PC-3 (cell line): ENCODE measurements around the gene SRD5A3. TPM values are rescaled to one million over a fixed set of nuclear protein-coding genes. Genes with fewer than 3 reads are reported as not detected.

ENCODE experiments used
- ATAC-seq: fragments of 200-7000 bp; cut with Tn5 transposase; 2 replicates; pipeline ENCODE4 v1.9.1; 2020; ENCODE audit warnings: mild to moderate bottlenecking, moderate library complexity
- BruUV-seq: library from RNA; stranded (reverse); fragments of 400-500 nt; replicated peaks from 2 replicates; lab custom pipeline; 2021; lab: Mats Ljungman, UMichigan
- CTCF ChIA-PET: fragments of 300-600 bp; sonication (Branson Sonifier 250); formaldehyde crosslinking; loops from one replicate; lab custom pipeline; 2022; ENCODE audit warnings: antibody characterized with exemption; lab: Charles Lee
- POLR2A ChIA-PET: fragments of 300-600 bp; sonication (Branson Sonifier 250); formaldehyde crosslinking; loops from one replicate; lab custom pipeline; 2022; ENCODE audit warnings: antibody characterized with exemption; ENCODE audit not compliant: unreplicated experiment; lab: Charles Lee
- DNase-seq: peaks from one replicate; pipeline ENCODE4 v3.0.0-alpha.2; 2015
- H2AFZ ChIP-seq: fragments of 300-600 bp; sonication (generic); 2 replicates; pipeline ENCODE4 v1.6.0; 2016; ENCODE audit warnings: antibody characterized with exemption, low read length
- H3F3A ChIP-seq: fragments of 300-600 bp; sonication (generic); one replicate; pipeline ENCODE4 v1.6.0; 2017; ENCODE audit warnings: antibody characterized with exemption, low read length, control low read depth, mild to moderate bottlenecking; ENCODE audit not compliant: unreplicated experiment
- H3K27ac ChIP-seq: fragments of 300-600 bp; sonication (generic); 2 replicates; pipeline ENCODE4 v1.5.1; 2016; ENCODE audit warnings: mild to moderate bottlenecking, low read length
- H3K27me3 ChIP-seq: fragments of 300-600 bp; sonication (generic); 2 replicates; pipeline ENCODE4 v1.6.1; 2016; ENCODE audit warnings: low read length, mixed read lengths
- H3K36me3 ChIP-seq: fragments of 300-600 bp; sonication (generic); 2 replicates; pipeline ENCODE4 v1.6.1; 2016; ENCODE audit warnings: low read depth, mixed run types, low read length, mixed read lengths
- H3K4me1 ChIP-seq: fragments of 300-600 bp; sonication (generic); 2 replicates; pipeline ENCODE4 v1.5.1; 2016; ENCODE audit warnings: low read length; ENCODE audit not compliant: insufficient read depth
- H3K4me2 ChIP-seq: fragments of 300-600 bp; sonication (generic); 2 replicates; pipeline ENCODE4 v1.6.0; 2016; ENCODE audit warnings: low read length
- H3K4me3 ChIP-seq: fragments of 300-600 bp; sonication (generic); 2 replicates; pipeline ENCODE4 v1.5.1; 2016; ENCODE audit warnings: mild to moderate bottlenecking, low read length, mixed read lengths
- H3K79me2 ChIP-seq: fragments of 300-600 bp; sonication (generic); 2 replicates; pipeline ENCODE4 v1.6.1; 2017; ENCODE audit warnings: low read length, mixed read lengths
- H3K9ac ChIP-seq: fragments of 300-600 bp; sonication (generic); 2 replicates; pipeline ENCODE4 v1.6.0; 2016; ENCODE audit warnings: mild to moderate bottlenecking, low read length
- H3K9me2 ChIP-seq: fragments of 300-600 bp; sonication (generic); replicated peaks from 2 replicates; pipeline ENCODE4 v1.6.1; 2016; ENCODE audit warnings: mixed run types, low read length, mixed read lengths
- H3K9me3 ChIP-seq: fragments of 300-600 bp; sonication (generic); 2 replicates; pipeline ENCODE4 v1.6.1; 2016; ENCODE audit warnings: low read length, mixed read lengths
- H4K20me1 ChIP-seq: fragments of 300-600 bp; sonication (generic); 2 replicates; pipeline ENCODE4 v1.6.1; 2016; ENCODE audit warnings: low read length, mixed read lengths
- CTCF ChIP-seq: fragments of 300-600 bp; sonication (generic); conservative IDR thresholded peaks from 2 replicates; pipeline ENCODE4 v1.5.1; 2017; ENCODE audit warnings: antibody characterized with exemption, low read depth, mild to moderate bottlenecking, low read length
- EZH2 ChIP-seq: fragments of 300-600 bp; sonication (generic); IDR thresholded peaks from one replicate; pipeline ENCODE4 v1.6.1; 2017; ENCODE audit warnings: antibody characterized with exemption, mild to moderate bottlenecking, low read length; ENCODE audit not compliant: unreplicated experiment
- EZH2phosphoT487 ChIP-seq: fragments of 300-600 bp; sonication (generic); IDR thresholded peaks from 2 replicates; pipeline ENCODE4 v1.6.1; 2018; ENCODE audit warnings: mild to moderate bottlenecking, antibody characterized with exemption, low read length, borderline replicate concordance
- intact Hi-C: fragments of 100-400 bp; cut with micrococcal nuclease; formaldehyde crosslinking; loops from 2 replicates; pipeline ENCODE4 v1.9.0; 2023
- total RNA-seq: library from RNA; depleted of rRNA; stranded (reverse); fragments of >200 nt; gene quantifications from 2 replicates; pipeline ENCODE4 v1.2.3, GENCODE V29; 2014

Gene SRD5A3
- total RNA-seq, 1 experiment from 2014 or later: 15.2 TPM

GRCh38 chr4:55311792-55312488 is 34.1 kb upstream of the SRD5A3 start:
- CTCF ChIA-PET: interaction anchor here (0.7 to 1.0 kb wide), 2 partner anchors 34 to 341 kb away, joined by 4 read pairs; partner anchors contain the start of gene SRD5A3
- intact Hi-C loops: loop anchor here (2.0 to 5.0 kb wide), 2 partner anchors 341 to 990 kb away; no protein-coding TSS in a partner anchor
- no peak for ATAC-seq

DNA sequence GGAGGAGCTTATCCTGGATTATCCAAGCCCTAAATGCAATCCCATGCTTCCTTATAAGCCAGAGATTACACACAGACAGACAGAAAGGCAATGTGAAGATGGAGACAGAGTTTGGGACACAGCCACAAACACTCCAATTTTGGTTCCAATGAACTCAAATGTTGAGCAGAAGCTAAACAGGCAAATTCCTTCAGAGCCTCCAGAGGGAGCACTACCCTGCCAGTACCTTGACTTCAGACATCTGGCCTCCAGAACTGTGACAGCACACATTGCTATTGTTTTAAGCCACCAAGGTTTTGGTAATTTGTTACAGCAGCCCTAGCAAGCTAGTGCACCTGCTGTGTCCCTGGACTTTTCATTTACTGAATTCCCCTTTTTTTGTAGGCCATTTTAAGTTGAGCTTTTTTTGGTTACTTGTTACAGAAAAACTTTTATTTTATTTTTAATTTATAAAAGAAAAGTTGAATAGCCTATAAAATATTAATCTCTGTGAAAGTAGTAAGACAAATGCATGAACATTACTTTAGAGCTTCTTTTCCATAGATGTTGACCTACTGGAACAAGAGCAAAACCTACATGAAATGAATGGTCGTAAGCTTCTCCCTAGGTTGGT is 33.4 kb upstream of the SRD5A3 start:
- no peaks in the 10 kb centered on the region for H3F3A ChIP-seq
- no peaks in the 10 kb centered on the region for H3K79me2 ChIP-seq
- H3K36me3 ChIP-seq: no peaks in the 10 kb centered on the region
- H4K20me1 ChIP-seq: no peaks in the 10 kb centered on the region
- H3K9ac ChIP-seq: no peak overlapping the region
- no peaks in the 10 kb centered on the region for H3K9me3 ChIP-seq
- H3K27me3 ChIP-seq: no peaks in the 10 kb centered on the region
- H3K9me2 ChIP-seq: no peaks in the 10 kb centered on the region
- no peak overlapping the region for H3K4me2 ChIP-seq
- DNase-seq: peak; percentile 77
- no TSS peak for BruUV-seq
- intact Hi-C loops: loop anchor here (2.0 to 5.0 kb wide), 2 partner anchors 342 to 990 kb away; no protein-coding TSS in a partner anchor
- peak; percentile 90 for ATAC-seq
- no peak overlapping the region for H3K4me3 ChIP-seq
- H2AFZ ChIP-seq: no peak overlapping the region
- no peak overlapping the region for H3K27ac ChIP-seq
- no peak for TF ChIP-seq EZH2
- TF ChIP-seq CTCF: peak; percentile 91
- no peak for TF ChIP-seq EZH2phosphoT487
- ChIA-PET POLR2A (no interaction called here), CTCF (interaction anchor here (0.7 to 1.0 kb wide), 3 partner anchors 33 to 342 kb away, joined by 4 to 5 read pairs (median 4); partner anchors contain the start of gene SRD5A3)
- H3K4me1 ChIP-seq: no peaks in the 10 kb centered on the region

More at GRCh38 chr4:55311792-55312488, 34.1 kb upstream of the SRD5A3 start:
- Histone ChIP-seq H3K36me3 (no peaks in the 10 kb centered on the region), H3K4me3 (no peak overlapping the region), H4K20me1 (no peaks in the 10 kb centered on the region), H3K27ac (no peak overlapping the region), H3F3A (no peaks in the 10 kb centered on the region), H3K4me1 (no peaks in the 10 kb centered on the region), H3K9ac (no peak overlapping the region), H3K4me2 (no peak overlapping the region), H2AFZ (no peak overlapping the region; the same call in 1 of the 2 replicates), H3K27me3 (no peaks in the 10 kb centered on the region), H3K9me3 (no peaks in the 10 kb centered on the region), H3K9me2 (no peaks in the 10 kb centered on the region), H3K79me2 (no peaks in the 10 kb centered on the region)
- no peak for DNase-seq
- POLR2A ChIA-PET: no interaction called here
- no TSS peak for BruUV-seq
- TF ChIP-seq EZH2 (no peak), CTCF (no peak), EZH2phosphoT487 (no peak)
